IMR-90 (cell line): Measurements from ENCODE around the gene HSD17B14. TPM values are rescaled to one million over a fixed set of nuclear protein-coding genes. Genes with fewer than 3 reads are reported as not detected.
"Not testable (repeated sequence)": the region's sequence is repeated elsewhere in the genome, so short reads cannot be mapped to it uniquely, and the experiment has no call there.

ENCODE experiments used
- ATAC-seq: fragments of 200-7000 bp; cut with Tn5 transposase; 2 replicates; pipeline ENCODE4 v1.9.1; 2020; ENCODE audit warnings: low read depth, mild to moderate bottlenecking, moderate library complexity
- BruUV-seq: library from RNA; stranded (reverse); fragments of 400-500 nt; replicated peaks from 2 replicates; lab custom pipeline; 2021; lab: Mats Ljungman, UMichigan
- CTCF ChIA-PET: fragments of 300-600 bp; formaldehyde crosslinking; extraction: SDS; loops from one replicate; lab custom pipeline; 2021; ENCODE audit warnings: antibody characterized with exemption; lab: Yijun Ruan, JAX
- POLR2A ChIA-PET: fragments of 300-600 bp; sonication (Branson Sonifier 250); formaldehyde crosslinking; loops from one replicate; lab custom pipeline; 2022; ENCODE audit warnings: antibody characterized with exemption; ENCODE audit not compliant: unreplicated experiment; lab: Charles Lee
- DNase-seq: peaks from one replicate; pipeline ENCODE4 v3.0.0; 2013
- H2AFZ ChIP-seq: replicated peaks from 2 replicates; pipeline ENCODE3; 2013; ENCODE audit warnings: low read length, mild to moderate bottlenecking; ENCODE audit not compliant: poor library complexity
- H2AK5ac ChIP-seq: 2 replicates; pipeline ENCODE4 v1.6.1; 2013; ENCODE audit warnings: low read depth, low read length, inconsistent platforms
- H2AK9ac ChIP-seq: replicated peaks from 2 replicates; pipeline ENCODE3; 2013; ENCODE audit warnings: mild to moderate bottlenecking, low read depth, low read length, moderate library complexity; ENCODE audit not compliant: poor library complexity
- H2BK120ac ChIP-seq: 2 replicates; pipeline ENCODE4 v1.6.1; 2013; ENCODE audit warnings: low read depth, low read length, inconsistent platforms
- H2BK15ac ChIP-seq: 3 replicates; pipeline ENCODE4 v1.6.1; 2013; ENCODE audit warnings: low read depth, low read length, inconsistent platforms
- H2BK20ac ChIP-seq: 2 replicates; pipeline ENCODE4 v1.6.1; 2013; ENCODE audit warnings: low read depth, mild to moderate bottlenecking, inconsistent platforms, low read length, moderate library complexity
- H2BK5ac ChIP-seq: 2 replicates; pipeline ENCODE4 v1.6.1; 2013; ENCODE audit warnings: mild to moderate bottlenecking, low read depth, low read length, inconsistent platforms; ENCODE audit not compliant: poor library complexity, severe bottlenecking
- H3K14ac ChIP-seq: replicated peaks from 2 replicates; pipeline ENCODE4 v1.6.1; 2013; ENCODE audit warnings: low read depth, low read length, inconsistent platforms
- H3K18ac ChIP-seq: 2 replicates; pipeline ENCODE4 v1.6.1; 2013; ENCODE audit warnings: low read depth, low read length, control low read depth
- H3K23ac ChIP-seq: 2 replicates; pipeline ENCODE4 v1.6.1; 2013; ENCODE audit warnings: low read depth, low read length, inconsistent platforms
- H3K27ac ChIP-seq: 2 replicates; pipeline ENCODE4 v1.5.1; 2013; ENCODE audit warnings: mild to moderate bottlenecking, control low read depth, low read length; ENCODE audit not compliant: insufficient read depth
- H3K27me3 ChIP-seq: 2 replicates; pipeline ENCODE4 v1.6.1; 2013; ENCODE audit warnings: low read length; ENCODE audit not compliant: control insufficient read depth, insufficient read depth
- H3K36me3 ChIP-seq: 2 replicates; pipeline ENCODE4 v1.6.1; 2013; ENCODE audit warnings: low read length, mixed read lengths; ENCODE audit not compliant: control insufficient read depth, insufficient read depth
- H3K4ac ChIP-seq: 2 replicates; pipeline ENCODE4 v1.6.1; 2013; ENCODE audit warnings: low read depth, low read length, inconsistent platforms
- H3K4me1 ChIP-seq: 2 replicates; pipeline ENCODE4 v1.6.1; 2013; ENCODE audit warnings: low read length, mixed read lengths; ENCODE audit not compliant: control insufficient read depth, insufficient read depth
- H3K4me2 ChIP-seq: 2 replicates; pipeline ENCODE4 v1.6.1; 2013; ENCODE audit warnings: low read depth, mild to moderate bottlenecking, control low read depth, low read length, moderate library complexity
- H3K4me3 ChIP-seq: 2 replicates; pipeline ENCODE4 v1.5.1; 2013; ENCODE audit warnings: low read depth, mild to moderate bottlenecking, control low read depth, low read length, moderate library complexity; ENCODE audit not compliant: insufficient read depth
- H3K56ac ChIP-seq: 2 replicates; pipeline ENCODE4 v1.6.1; 2013; ENCODE audit warnings: low read length, inconsistent platforms; ENCODE audit not compliant: insufficient read depth; ENCODE audit errors: extremely low read depth
- H3K79me1 ChIP-seq, 2 experiments: 2 replicates each; pipeline ENCODE4 v1.6.1; 2013; ENCODE audit warnings: low read length in 2 of 2, inconsistent platforms in 1 of 2, low read depth in 1 of 2
- H3K9ac ChIP-seq: 2 replicates; pipeline ENCODE4 v1.6.1; 2013; ENCODE audit warnings: low read depth, low read length, control low read depth
- H3K9me1 ChIP-seq: 2 replicates; pipeline ENCODE4 v1.6.1; 2013; ENCODE audit warnings: low read length, inconsistent platforms; ENCODE audit not compliant: insufficient read depth
- H3K9me3 ChIP-seq: 2 replicates; pipeline ENCODE4 v1.6.1; 2013; ENCODE audit warnings: low read length; ENCODE audit not compliant: control insufficient read depth, insufficient read depth
- H4K20me1 ChIP-seq: 2 replicates; pipeline ENCODE4 v1.6.1; 2013; ENCODE audit warnings: low read length, inconsistent platforms; ENCODE audit not compliant: insufficient read depth
- H4K5ac ChIP-seq: 2 replicates; pipeline ENCODE4 v1.6.1; 2013; ENCODE audit warnings: mild to moderate bottlenecking, low read depth, low read length, control low read depth
- H4K8ac ChIP-seq, 2 experiments: 2 replicates each; pipeline ENCODE4 v1.6.1; 2013; ENCODE audit warnings: low read depth in 2 of 2, low read length in 2 of 2, control low read depth in 1 of 2, inconsistent platforms in 1 of 2
- H4K91ac ChIP-seq: 2 replicates; pipeline ENCODE4 v1.6.1; 2013; ENCODE audit warnings: low read depth, low read length, inconsistent platforms; ENCODE audit not compliant: insufficient read depth
- WGBS, 2 experiments: methylation state at CpG; one replicate each; pipeline versions ENCODE4 v1.1.5 to v1.1.7; 2013; ENCODE audit warnings: missing lambda C conversion rate in 2 of 2; ENCODE audit not compliant: insufficient read length in 1 of 2; ENCODE audit errors: extremely low coverage in 2 of 2; 5-methylcytosine and 5-hydroxymethylcytosine counted together
- dilution Hi-C: fragments of 300-500 bp; cut with HindIII; formaldehyde crosslinking; loops from one replicate; pipeline ENCODE4 v1.14.3; 2018; ENCODE audit warnings: low sequenced_read_pairs; ENCODE audit not compliant: unreplicated experiment
- in situ Hi-C: fragments of 300-500 bp; cut with MboI; formaldehyde crosslinking; loops from 3 replicates; pipeline ENCODE4 v1.14.3; 2019; ENCODE audit warnings: low sequenced_read_pairs, inconsistent platforms, mixed read lengths
- intact Hi-C: fragments of 100-400 bp; cut with micrococcal nuclease; formaldehyde crosslinking; loops from 2 replicates; pipeline ENCODE4 v1.10.0; 2022
- polyA plus RNA-seq, 3 experiments: library from polyadenylated mRNA; depleted of rRNA; stranded (reverse); fragments of >200 nt; gene quantifications; 2 replicates each; pipeline ENCODE4 v1.2.3, GENCODE V29; 2012; ENCODE audit warnings: low replicate concordance in 1 of 3
- total RNA-seq: library from RNA; depleted of rRNA; stranded (reverse); fragments of >200 nt; gene quantifications from 2 replicates; pipeline ENCODE4 v1.2.3, GENCODE V29; 2012

The HSD17B14 gene
- total and polyA plus RNA-seq, 2 of the 4 experiments (the other 2 are of a cell fraction) = 0.54 to 4.5 TPM

- H4K5ac ChIP-seq, H3K56ac ChIP-seq, H2BK15ac ChIP-seq, H2BK20ac ChIP-seq, H3K4ac ChIP-seq, ATAC-seq, dilution Hi-C loops, H4K8ac ChIP-seq, H3K4me1 ChIP-seq, DNase-seq, CTCF ChIA-PET, H3K27ac ChIP-seq, in situ Hi-C loops, H2BK5ac ChIP-seq, H3K79me1 ChIP-seq, H2AFZ ChIP-seq, H3K9me1 ChIP-seq, H3K14ac ChIP-seq, H3K9ac ChIP-seq, H2AK9ac ChIP-seq, H3K27me3 ChIP-seq, H2AK5ac ChIP-seq, H3K4me3 ChIP-seq, POLR2A ChIA-PET, intact Hi-C loops, BruUV-seq, H4K20me1 ChIP-seq, H4K91ac ChIP-seq, H3K23ac ChIP-seq, H3K18ac ChIP-seq, H3K4me2 ChIP-seq, H3K9me3 ChIP-seq, H2BK120ac ChIP-seq: not testable (repeated sequence)
- peaks cover 25% of the 10 kb centered on the region for H3K36me3 ChIP-seq
- WGBS, 2 experiments = 95% methylated on average over 2 of the region's 3 CpGs; no CpG with 5 or more reads in 1 of the 2 experiments
Measured at GRCh38 chr19:48846659-48847058, 10.4 kb upstream of the HSD17B14 start.
